ENCODE results near the gene ZIC2. TPM values are rescaled to one million over a fixed set of nuclear protein-coding genes. Genes with fewer than 3 reads are reported as not detected.

The ZIC2 gene
- total RNA-seq, 4 donors from 2014 or later = not detected

DNA sequence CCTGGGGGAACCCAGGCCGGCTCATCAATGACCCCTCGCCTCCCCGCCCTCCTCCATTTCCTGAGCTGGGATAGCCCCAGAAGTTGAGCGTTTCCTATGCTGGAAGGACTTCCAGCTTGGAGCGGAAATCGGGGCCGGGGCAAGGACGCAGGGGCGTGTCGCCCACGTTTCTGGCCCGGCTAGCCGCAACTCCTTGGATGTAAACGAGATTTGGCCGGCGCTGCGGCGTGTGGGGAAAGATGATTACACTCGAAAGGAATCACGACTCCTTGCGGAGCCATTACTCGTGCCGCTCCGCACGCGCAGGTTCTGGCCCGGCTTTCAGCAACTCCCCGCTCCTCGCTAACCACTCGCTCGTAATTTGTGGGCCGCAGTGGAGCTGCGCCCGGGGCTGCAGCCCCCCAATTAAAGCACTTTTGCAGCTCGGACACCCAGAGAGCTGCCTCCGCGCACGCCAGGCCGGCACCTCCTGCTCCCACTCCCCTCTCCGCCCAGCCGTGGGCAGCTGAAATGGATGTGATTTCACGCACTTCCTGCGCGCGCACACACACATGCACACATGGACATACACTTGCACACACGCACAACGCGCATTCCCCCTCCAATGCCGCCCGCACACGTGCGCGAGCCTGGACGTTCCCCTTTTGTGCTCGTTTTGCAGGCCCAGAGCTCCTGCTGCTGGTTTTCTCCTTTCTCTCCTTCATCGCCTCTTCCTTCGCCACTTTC is 25.7 kb upstream of the ZIC2 start:
- Histone ChIP-seq H3K9me3 (no peaks in the 10 kb centered on the region), H3K4me3 (peak overlapping the region in 2 of 4 donors; percentile 18 to 28), H3K27me3 (peaks cover 0 to 60% of the 10 kb centered on the region in 2 donors), H3K27ac (no peak overlapping the region), H3K4me1 (peaks cover 0 to 36% (median 7%) of the 10 kb centered on the region in 4 donors), H3K36me3 (no peaks in the 10 kb centered on the region)
- DNase-seq = no peak
- TF ChIP-seq, protein P1, sequence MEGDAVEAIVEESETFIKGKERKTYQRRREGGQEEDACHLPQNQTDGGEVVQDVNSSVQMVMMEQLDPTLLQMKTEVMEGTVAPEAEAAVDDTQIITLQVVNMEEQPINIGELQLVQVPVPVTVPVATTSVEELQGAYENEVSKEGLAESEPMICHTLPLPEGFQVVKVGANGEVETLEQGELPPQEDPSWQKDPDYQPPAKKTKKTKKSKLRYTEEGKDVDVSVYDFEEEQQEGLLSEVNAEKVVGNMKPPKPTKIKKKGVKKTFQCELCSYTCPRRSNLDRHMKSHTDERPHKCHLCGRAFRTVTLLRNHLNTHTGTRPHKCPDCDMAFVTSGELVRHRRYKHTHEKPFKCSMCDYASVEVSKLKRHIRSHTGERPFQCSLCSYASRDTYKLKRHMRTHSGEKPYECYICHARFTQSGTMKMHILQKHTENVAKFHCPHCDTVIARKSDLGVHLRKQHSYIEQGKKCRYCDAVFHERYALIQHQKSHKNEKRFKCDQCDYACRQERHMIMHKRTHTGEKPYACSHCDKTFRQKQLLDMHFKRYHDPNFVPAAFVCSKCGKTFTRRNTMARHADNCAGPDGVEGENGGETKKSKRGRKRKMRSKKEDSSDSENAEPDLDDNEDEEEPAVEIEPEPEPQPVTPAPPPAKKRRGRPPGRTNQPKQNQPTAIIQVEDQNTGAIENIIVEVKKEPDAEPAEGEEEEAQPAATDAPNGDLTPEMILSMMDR (IDR thresholded peaks at IDR 0.05) = no peak
- TF ChIP-seq POLR2A (IDR thresholded peaks at IDR 0.05) = no peak

DNA sequence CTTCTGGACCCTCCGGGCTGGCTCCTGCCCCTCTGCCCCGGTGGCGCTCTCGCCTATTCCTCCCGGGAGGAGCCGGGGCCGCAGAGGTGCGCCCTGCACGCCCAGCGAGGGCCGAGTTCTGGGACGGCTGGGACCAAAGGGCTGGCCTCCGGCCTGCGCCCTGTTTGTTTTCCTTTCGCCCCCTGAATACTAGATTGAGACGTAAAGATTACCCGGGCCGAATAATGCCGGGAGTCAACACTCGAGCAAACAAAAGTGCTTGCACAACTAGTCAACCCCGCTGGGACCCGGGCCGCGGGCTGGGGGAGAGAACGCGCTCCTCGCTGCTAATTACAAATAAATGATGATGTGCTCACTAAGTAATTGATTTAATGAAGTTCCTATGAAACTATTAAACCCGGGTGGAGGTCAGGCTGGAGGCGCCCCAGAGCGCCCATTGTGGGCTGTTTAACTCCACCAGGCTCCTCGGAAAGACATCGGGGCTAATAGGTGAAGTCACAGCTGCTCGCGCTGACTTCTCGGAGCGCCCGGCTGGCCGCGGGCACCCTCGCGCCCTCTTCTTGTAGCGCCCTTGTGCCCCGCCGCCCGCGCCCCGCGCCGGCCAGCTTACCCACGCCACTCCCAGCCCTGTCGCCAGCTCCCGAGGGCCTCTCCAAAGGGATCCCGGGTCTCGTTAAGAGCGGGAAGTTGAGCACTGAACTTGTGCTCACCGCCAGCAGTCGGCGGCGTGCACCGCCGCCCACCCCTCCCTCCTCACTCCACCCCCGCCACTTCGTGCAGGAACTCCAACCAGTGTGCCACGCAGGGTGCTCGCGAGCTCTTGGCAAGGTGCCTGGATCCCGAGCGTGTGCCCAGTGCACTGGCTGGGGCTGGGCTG is 24.9 kb upstream of the ZIC2 start:
- DNase-seq = no peak

DNA sequence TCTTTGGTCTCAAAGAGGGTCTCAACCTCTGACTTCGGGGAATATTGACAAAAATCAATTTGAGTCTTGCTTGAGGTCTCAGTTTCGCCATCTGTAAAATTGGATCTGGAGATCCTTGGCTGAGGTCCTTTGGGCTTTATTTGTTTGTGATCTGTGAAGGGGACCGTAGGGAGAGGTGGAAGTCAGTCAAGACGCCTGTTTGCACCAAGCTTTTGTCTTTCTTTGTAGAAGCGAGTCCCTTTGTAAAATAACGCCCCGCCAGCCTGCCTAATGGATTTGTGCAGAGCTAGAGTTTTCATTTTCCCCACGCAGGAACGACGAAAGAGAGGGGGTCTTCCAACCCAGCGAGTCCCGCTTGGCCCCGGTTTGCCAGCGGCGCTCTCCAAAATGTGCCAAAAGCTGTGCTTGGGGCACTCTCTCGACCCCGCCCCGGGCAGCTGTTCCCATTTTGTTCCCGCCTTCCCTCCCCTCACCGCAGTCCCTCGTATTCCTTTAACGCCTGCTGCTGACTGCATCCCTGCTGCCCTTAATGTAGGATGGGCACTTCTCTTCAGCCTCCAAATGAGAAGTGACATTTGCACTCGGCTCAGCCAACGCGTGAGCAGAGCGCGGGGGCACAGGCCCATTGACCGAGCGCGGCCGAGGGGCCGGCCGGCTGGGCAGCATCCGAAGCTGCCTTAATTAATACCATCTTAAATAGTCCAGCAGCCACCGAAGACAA is 23.0 kb upstream of the ZIC2 start:
- Histone ChIP-seq H3K4me1 (peaks cover 0 to 36% (median 7%) of the 10 kb centered on the region in 4 donors), H3K9me3 (no peaks in the 10 kb centered on the region), H3K27me3 (peaks cover 0 to 69% of the 10 kb centered on the region in 2 donors), H3K36me3 (no peaks in the 10 kb centered on the region), H3K4me3 (no peak overlapping the region), H3K27ac (no peak overlapping the region)
- no peak for TF ChIP-seq POLR2A (IDR thresholded peaks at IDR 0.05)
- TF ChIP-seq, protein P1 (IDR thresholded peaks at IDR 0.05) = no peak
- DNase-seq = no peak

More for the DNA sequence above, 24.9 kb upstream of the ZIC2 start:
- Histone ChIP-seq H3K27me3 (peaks cover 0 to 68% of the 10 kb centered on the region in 2 donors), H3K27ac (no peak overlapping the region), H3K36me3 (no peaks in the 10 kb centered on the region), H3K4me1 (peaks cover 0 to 36% (median 7%) of the 10 kb centered on the region in 4 donors), H3K4me3 (peak overlapping the region in 2 of 4 donors; percentile 18 to 28), H3K9me3 (no peaks in the 10 kb centered on the region)
- TF ChIP-seq, protein P1 (IDR thresholded peaks at IDR 0.05) = no peak
- no peak for TF ChIP-seq POLR2A (IDR thresholded peaks at IDR 0.05)

DNA sequence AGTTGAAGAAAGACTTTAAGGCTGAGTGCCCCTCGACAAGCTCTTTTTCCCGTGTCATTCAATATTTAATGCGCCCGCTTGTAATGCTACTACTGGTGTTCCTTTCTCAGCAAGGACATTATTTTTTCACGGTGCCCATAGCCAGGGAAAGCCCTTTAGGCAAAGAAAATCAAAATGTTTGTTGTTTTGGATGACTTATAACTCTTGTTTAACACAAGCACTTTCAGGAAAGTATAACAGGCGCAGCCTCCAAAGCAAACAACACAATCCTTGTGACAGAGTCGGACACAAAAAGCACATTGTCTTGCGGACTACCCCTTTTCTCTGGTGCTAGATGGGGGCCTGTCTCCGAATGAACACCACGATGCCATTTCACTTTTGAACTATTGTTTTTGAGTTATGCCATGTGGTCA is 22.5 kb upstream of the ZIC2 start:
- no peak overlapping the region for H3K27ac ChIP-seq
- no peaks in the 10 kb centered on the region for H3K9me3 ChIP-seq
- H3K27me3 ChIP-seq = peaks cover 0 to 69% of the 10 kb centered on the region in 2 donors
- DNase-seq = no peak
- H3K4me3 ChIP-seq = no peak overlapping the region
- no peaks in the 10 kb centered on the region for H3K36me3 ChIP-seq
- peaks cover 0 to 36% (median 7%) of the 10 kb centered on the region in 4 donors for H3K4me1 ChIP-seq
- TF ChIP-seq, protein P1 (IDR thresholded peaks at IDR 0.05) = no peak
- no peak for TF ChIP-seq POLR2A (IDR thresholded peaks at IDR 0.05)

DNA sequence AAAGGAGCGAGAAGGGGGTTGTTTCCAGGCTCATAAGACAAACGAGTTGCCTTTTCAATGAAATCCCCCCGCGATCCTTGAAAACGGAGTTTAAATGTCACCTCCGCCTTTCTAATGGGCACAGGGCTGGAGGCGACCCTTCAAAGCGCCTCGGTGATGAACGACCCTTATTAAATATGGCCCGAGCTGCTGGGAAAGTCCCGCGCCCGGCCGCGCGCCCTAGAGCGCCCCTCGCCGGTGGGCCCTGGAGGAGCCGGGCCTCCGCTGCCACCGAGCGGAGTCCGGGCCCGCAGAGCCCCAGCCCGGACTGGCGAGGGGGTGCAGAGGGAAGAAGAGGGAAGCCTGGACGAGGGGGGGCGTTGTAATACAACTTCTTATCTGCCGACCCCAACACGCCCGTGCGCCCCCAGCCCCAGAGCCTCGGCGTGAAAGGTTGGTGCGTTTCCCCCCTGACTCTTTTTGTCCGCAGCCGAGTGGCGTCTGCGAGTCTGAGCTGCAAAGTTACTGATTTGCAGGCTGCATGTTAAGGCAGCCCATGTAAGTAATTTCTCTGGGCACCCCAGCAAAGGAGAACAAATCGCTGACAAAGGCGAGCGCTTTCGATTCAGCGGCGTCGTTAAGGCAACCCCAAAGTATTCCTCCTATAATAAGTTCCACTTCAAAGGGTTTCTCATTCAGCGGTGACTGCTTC is 21.9 kb upstream of the ZIC2 start:
- H3K27me3 ChIP-seq = peaks cover 0 to 69% of the 10 kb centered on the region in 2 donors
- H3K4me1 ChIP-seq = peaks cover 0 to 36% (median 7%) of the 10 kb centered on the region in 4 donors
- H3K9me3 ChIP-seq = no peaks in the 10 kb centered on the region
- TF ChIP-seq POLR2A (IDR thresholded peaks at IDR 0.05) = no peak
- TF ChIP-seq, protein P1 (IDR thresholded peaks at IDR 0.05) = no peak
- DNase-seq = no peak
- peak overlapping the region in 2 of 4 donors; percentile 30 to 44 for H3K4me3 ChIP-seq
- H3K36me3 ChIP-seq = no peaks in the 10 kb centered on the region
- no peak overlapping the region for H3K27ac ChIP-seq
